Pons (tissue), 1 donor: ENCODE results near the gene SESN3.
"Not testable (repeated sequence)": the region's sequence is repeated elsewhere in the genome, so short reads cannot be mapped to it uniquely, and the experiment has no call there.

Experiments
- DNase-seq: peaks from one replicate; pipeline ENCODE4 v3.0.0-alpha.2; 2016; ENCODE audit warnings: low spot score

Gene SESN3, protein sequence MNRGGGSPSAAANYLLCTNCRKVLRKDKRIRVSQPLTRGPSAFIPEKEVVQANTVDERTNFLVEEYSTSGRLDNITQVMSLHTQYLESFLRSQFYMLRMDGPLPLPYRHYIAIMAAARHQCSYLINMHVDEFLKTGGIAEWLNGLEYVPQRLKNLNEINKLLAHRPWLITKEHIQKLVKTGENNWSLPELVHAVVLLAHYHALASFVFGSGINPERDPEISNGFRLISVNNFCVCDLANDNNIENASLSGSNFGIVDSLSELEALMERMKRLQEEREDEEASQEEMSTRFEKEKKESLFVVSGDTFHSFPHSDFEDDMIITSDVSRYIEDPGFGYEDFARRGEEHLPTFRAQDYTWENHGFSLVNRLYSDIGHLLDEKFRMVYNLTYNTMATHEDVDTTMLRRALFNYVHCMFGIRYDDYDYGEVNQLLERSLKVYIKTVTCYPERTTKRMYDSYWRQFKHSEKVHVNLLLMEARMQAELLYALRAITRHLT

GRCh38 chr11:95231127-95231880 lies at the start of gene SESN3:
SESN3 (minus strand) TSS chr11:95231202; CDS start chr11:95230860, 342 bp downstream.
- peak; percentile 100 for DNase-seq

DNA sequence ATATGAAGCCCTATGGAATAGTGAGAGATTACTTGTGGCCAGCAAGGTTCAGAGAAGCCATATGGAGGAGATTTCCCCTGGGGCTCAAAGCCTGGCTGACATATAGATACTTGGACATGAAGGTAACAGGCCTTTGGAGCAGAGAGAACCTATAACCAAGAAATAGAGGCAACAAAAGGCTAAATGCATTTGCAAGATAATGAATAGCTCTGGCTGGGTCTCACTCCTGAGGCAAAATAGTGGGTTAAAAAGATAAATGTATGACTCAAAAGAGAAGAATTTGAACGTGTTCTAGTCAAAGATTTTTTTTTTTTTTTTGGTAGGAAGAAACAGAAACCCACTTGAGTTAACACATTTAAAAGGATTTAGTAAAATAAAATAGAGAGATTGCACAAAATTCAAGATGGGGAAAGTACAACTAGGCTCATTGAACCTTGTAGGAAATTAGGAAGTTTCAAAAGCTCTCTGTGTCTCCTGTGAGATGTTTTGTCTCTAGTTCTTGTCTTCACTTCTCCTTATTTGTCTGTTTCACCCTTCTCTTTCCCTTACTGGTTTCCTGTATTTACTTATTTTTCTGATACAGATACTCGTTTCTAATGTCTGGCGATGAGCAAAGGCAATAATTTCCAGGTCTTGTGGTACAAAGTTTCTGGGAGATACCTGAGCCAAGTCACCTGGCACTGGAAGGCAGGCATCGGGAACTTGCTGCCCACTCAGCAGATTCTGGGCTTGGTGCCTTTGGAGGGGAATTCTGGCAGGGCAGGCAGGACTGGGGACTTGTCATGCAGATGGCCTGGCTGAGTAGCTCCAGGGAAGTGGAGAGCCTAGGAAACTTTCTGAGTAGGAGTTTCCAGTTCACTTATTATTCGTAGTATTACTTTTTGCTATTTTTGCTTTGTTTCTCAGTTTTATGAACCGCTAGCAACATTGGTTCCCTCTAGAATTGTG lies 49.2 kb upstream of the SESN3 start:
- DNase-seq, result peak; percentile 67

DNA sequence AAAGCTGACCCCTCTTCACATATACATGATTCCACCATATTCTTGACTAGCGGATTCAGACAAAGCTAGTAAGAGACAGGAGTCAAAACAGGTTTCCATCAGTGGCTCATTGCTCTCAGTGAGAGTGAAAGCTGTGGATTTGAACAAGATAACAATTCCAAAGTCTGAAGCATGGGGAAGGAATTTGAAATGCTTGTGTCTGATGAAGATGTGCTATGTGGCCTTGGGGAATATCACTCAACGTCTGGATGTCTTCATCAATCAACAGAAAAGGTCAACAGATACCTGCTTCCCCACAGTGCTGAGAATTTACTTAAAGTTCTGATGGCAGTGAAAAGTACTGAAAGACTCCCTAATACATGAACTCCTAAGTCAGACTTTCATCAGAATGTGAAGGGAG lies 46.9 kb upstream of the SESN3 start:
- DNase-seq, result no peak

- no peak for DNase-seq
Measured at GRCh38 chr11:95276139-95276538, 45.1 kb upstream of the SESN3 start.

DNA sequence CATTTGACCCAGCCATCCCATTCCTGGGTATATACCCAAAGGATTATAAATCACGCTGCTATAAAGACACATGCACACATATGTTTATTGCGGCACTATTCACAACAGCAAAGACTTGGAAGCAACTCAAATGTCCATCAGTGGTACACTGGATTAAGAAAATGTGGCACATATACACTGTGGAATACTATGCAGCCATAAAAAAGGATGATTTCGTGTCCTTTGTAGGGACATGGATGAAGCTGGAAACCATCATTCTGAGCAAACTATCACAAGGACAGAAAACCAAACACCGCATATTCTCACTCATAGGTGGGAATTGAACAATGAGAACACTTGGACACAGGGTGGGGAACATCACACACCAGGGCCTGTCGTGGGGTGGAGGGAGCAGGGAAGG lies 42.6 kb upstream of the SESN3 start:
- DNase-seq, result not testable (repeated sequence)

DNA sequence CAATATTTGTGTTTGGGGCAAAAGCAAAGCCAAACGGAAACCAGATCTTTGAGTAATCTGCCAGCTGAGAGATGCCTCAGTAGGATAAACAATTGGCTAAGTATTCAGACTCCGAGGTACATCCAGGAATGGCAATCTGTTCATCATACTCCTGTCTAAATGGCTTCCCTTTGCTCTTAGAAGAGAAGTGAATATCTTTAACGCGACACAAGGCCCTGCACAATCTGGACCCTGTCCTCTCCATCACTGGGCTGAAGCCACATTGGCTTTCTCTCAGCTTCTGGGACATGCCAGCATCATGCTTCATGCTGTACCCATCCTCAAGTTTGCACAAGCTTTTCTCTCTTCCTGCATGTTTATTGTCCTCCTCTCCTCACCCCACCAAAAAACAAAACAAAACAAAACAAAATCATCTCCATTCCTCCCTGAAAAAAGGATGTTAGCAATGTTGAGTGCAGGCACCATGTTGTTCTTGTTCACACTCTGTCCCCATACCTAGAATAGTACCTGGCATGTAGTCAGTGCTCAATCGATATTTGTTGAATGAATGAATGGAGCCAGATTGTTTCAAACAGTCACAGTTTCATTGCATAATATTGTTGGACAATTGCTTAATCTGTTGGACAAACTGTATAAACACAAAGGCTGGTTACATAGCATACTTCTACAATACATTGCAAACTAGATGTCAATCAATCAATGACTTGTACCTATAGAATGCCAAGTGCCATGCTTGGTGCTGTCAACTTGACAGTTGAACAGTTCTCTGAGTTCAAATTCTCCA lies 38.2 kb upstream of the SESN3 start:
- DNase-seq, result no peak

GRCh38 chr11:95268391-95268790 lies 37.4 kb upstream of the SESN3 start:
- DNase-seq, result no peak

- DNase-seq, result no peak
Measured at GRCh38 chr11:95267601-95268213, 36.7 kb upstream of the SESN3 start.

GRCh38 chr11:95266751-95267374 lies 35.9 kb upstream of the SESN3 start:
- no peak for DNase-seq

DNA sequence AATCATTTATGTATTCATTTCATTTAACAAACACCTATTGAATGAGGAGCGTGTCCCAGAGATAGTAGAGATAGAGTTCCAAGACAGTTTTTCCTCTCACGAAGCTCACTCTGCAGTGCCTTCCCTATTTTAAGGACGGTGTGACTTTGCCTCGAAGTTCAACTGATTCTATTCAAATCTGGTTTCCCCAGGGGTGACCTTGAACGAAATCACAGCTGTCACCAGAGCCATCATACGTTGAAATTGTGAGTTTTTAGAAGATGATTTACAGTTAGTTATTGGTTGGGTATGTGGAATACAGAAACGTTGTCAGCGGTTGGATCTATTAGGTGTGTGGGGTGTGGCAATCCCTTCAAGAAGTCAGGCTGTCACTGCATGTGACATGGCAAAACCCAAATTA lies 33.9 kb upstream of the SESN3 start:
- no peak for DNase-seq

- no peak for DNase-seq
Measured at GRCh38 chr11:95262994-95263765, 32.2 kb upstream of the SESN3 start.

DNA sequence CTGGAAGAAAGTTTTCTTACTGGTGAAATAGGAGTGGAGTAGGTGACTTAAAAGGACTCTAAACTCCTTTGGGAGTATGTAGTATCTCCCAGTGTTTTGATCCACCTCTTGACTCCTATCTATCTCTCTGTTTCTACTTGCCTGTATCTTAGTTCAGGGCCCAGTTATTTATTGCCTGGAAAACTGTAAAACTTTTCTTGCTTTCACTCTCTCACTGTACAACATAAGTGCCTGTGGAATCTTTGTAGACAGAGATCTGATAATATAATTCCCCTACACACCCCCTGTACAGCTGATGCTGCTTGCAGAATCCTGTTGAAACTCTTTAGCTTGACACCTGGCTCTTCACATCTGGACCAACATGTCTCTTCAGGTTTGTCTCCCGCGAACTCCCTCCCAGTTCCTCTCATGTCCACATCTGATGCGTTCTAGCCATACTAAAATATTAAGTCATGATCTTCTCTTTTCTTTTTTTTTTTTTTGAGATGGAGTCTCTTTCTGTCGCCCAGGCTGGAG lies 26.5 kb upstream of the SESN3 start:
- no peak for DNase-seq

GRCh38 chr11:95256321-95256779 lies 25.3 kb upstream of the SESN3 start:
- DNase-seq, result peak; percentile 84

- DNase-seq, result no peak
Measured at GRCh38 chr11:95255251-95256145, 24.5 kb upstream of the SESN3 start.

DNA sequence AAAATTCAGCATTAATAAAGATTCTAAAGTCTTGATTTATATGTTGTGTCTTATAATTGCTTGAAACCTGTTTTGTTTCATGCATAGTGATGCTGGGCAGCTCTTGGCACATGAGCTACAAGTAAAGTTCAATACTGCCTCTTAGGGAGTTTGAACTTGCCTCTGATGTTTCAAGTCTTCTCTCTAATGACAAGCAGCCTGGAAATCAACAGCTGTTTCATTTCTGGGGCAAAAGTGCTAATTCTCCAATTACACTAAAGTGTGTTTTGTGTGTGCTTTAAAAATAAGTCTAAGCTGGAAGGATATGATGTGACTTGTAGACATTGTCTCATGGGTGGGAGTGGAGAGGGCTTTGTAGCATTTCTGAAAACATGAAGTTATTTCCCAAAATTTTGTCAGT lies 23.7 kb upstream of the SESN3 start:
- DNase-seq, result no peak

DNA sequence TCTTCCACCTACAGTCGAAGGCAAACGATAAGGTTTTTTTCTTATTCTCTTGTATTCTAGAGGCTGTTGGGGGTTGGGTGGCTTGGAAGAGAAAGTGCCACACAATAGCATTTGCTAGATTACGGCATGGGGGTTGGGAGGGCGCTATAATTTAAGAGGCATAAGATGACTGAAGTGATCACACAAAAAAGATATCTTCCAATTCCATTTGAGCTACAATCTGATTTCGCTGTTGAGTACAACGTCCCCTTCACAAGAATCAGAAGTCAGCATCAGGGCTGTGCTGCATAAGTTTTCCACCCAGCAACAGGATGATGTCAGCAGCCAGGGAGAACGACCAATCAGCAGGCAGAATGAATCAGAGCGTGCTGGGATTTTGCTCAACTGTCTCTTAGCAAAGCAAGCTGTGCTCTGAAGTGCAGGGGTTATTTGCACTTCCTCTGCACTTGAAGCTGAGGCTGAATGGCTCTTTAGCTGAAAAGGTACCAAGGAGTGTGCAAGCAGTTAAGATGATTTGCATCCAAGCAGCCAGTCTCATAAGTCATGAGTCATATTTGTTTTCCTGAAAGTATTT lies 23.2 kb upstream of the SESN3 start:
- DNase-seq, result peak; percentile 98

DNA sequence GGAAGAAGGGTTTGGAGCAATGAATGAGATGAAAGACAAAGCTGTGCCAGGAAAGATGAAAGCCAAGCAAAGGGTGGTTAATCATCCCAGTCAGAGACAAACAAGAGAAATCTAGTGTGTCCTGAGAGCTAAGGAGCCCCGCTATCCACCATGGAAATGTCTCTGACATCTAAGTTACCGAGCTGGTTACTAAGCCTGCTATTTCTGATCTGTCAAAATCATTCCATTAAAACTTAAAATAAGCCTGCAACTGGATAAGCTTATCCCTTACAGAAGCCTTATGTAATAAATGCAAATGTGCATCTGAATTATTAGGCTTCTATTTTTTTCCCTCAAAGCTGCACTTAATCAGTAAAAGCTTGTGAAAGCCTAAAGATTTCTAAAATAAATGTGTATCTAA lies 22.1 kb upstream of the SESN3 start:
- no peak for DNase-seq

GRCh38 chr11:95252586-95252985 lies 21.6 kb upstream of the SESN3 start:
- DNase-seq, result no peak
